IMR-90 (cell line): ENCODE data around the gene SCAND1. TPM values are rescaled to one million over a fixed set of nuclear protein-coding genes. Genes with fewer than 3 reads are reported as not detected.

Experiments used
- RCOR1 ChIP-seq: IDR thresholded peaks from 2 replicates; pipeline ENCODE4 v1.6.1; 2012; ENCODE audit warnings: mild to moderate bottlenecking, low read length, improper control_type of control experiment; ENCODE audit not compliant: insufficient replicate concordance
- SMC3 ChIP-seq: fragments of 150-350 bp; IDR thresholded peaks from 2 replicates; pipeline ENCODE4 v1.6.1; 2016; ENCODE audit warnings: low read depth, mild to moderate bottlenecking, antibody characterized with exemption, low read length, moderate library complexity
- USF2 ChIP-seq: fragments of 150-350 bp; IDR thresholded peaks from 2 replicates; pipeline ENCODE4 v1.6.1; 2017; ENCODE audit warnings: mild to moderate bottlenecking, antibody characterized with exemption, low read length, low read depth
- polyA plus RNA-seq, 3 experiments: library from polyadenylated mRNA; depleted of rRNA; stranded (reverse); fragments of >200 nt; gene quantifications; 2 replicates each; pipeline ENCODE4 v1.2.3, GENCODE V29; 2012; ENCODE audit warnings: low replicate concordance in 1 of 3
- total RNA-seq: library from RNA; depleted of rRNA; stranded (reverse); fragments of >200 nt; gene quantifications from 2 replicates; pipeline ENCODE4 v1.2.3, GENCODE V29; 2012

SCAND1 gene
- total and polyA plus RNA-seq, 2 of the 4 experiments (the other 2 are of a cell fraction) = 7.5 to 26.8 TPM

GRCh38 chr20:35953387-35954199, 709 bp downstream of the SCAND1 start (continued):
- TF ChIP-seq USF2 = no peak
- no peak for TF ChIP-seq RCOR1
- no peak for TF ChIP-seq SMC3
